SH-SY5Y (cell line): ENCODE data around the gene CLOCK.

Experiments used
- GATA2 ChIP-seq: IDR thresholded peaks from 2 replicates; pipeline ENCODE4 v1.6.1; 2011; ENCODE audit warnings: mild to moderate bottlenecking, low read depth, low read length
- GATA3 ChIP-seq: IDR thresholded peaks from 2 replicates; pipeline ENCODE4 v1.6.1; 2011; ENCODE audit warnings: low read depth, mild to moderate bottlenecking, low read length, moderate library complexity

DNA sequence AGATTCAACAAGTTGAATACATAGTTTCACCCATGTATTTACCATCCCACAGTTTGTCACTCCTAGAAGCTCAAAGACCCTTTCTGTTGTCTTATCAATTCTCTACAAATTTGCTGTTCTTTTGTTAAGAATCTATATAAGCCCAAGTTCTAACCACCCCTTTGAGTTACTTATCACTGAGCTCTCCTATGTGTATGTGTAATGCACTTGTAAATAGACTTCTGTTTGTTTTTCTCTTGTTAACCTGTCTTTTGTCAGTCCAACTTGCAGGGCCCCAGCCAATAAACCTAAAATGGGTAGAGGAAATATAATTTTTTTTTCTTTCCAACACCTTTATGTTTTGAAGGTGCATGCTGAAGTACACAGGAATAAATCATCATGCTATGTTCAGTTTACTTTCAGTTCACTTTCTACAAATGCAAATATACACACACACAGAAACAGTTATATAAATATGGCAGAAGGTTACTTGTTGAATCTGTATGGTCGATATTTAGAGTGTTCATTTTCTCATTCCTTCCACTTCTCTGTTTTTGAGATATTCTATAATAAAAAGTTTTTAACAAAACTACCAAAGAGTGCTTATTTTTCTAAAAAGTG lies 22.3 kb upstream of the CLOCK start:
- TF ChIP-seq GATA2 (no peak), GATA3 (no peak)
